Omental fat pad (tissue), 4 donors: ENCODE measurements around the gene GPR137. TPM values are rescaled to one million over a fixed set of nuclear protein-coding genes. Genes with fewer than 3 reads are reported as not detected.

ENCODE experiments used
- ATAC-seq: fragments of 150-250 bp; one replicate; pipeline ENCODE4 v1.9.1; 2016; ENCODE audit warnings: mild to moderate bottlenecking, moderate library complexity; ENCODE audit not compliant: low FRiP score
- DNase-seq: peaks from one replicate; pipeline ENCODE4 v3.0.0-alpha.2; 2019; ENCODE audit warnings: low spot score
- total RNA-seq, 4 donors: library from RNA; depleted of rRNA; stranded (reverse); fragments of >200 nt; gene quantifications; one replicate each; pipeline ENCODE4 v1.1.0, GENCODE V29; 2016
- TF ChIP-seq, protein P1 (sequence below), 3 donors: fragments of 450-650 bp; IDR thresholded peaks; one replicate each; pipeline ENCODE4 v1.5.1; 2016 to 2017; ENCODE audit warnings: antibody characterized with exemption in 3 of 3, mild to moderate bottlenecking in 3 of 3, moderate library complexity in 2 of 3

The GPR137 gene
- total RNA-seq, 4 donors from 2014 or later = 8.2 to 20.6 (median 12.7) TPM

DNA sequence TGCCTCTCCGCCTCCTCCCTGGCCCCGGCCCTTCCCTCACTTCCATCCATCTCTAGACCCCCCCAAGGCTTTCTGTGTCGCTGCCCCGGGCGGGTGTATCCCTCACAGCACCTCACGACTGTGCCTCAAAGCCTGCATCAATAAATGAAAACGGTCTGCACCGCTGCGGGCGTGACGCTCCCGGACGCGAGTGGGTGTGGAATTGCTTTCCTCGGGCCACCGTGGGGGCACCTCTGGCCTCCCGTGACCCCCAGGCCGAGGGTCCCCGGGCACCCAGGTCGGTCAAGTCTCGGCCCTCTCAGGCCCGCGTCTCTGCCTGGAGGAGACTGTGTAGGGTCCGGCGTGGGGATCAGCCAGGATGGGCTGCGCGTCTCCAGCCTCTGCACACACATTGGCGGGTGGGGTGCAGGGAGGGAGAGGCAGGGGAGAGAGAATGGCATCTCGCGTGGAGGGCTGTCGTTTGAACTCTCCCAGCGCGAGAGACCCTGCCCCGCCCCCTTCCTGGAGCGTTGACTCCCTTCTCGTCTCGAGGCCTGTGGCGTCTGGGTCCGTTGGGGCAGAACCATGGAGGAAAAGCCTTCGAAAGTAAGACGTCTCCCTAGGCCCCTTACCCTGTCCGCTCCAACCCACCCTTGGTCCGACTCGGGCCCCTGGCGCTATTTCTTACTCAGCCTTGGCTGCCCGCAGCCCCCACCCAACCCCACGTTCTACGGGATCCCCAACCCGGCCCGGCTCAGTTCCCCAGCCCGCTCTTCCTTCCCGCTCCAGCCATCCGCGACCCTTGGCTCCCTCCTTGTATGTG, 14.4 kb downstream of the GPR137 start, which contains the start of gene CATSPERZ:
CATSPERZ (plus strand) TSS at position 512 of the 802 bp plus-strand sequence; CDS start at position 565, 53 bp downstream.
- TF ChIP-seq, protein P1, sequence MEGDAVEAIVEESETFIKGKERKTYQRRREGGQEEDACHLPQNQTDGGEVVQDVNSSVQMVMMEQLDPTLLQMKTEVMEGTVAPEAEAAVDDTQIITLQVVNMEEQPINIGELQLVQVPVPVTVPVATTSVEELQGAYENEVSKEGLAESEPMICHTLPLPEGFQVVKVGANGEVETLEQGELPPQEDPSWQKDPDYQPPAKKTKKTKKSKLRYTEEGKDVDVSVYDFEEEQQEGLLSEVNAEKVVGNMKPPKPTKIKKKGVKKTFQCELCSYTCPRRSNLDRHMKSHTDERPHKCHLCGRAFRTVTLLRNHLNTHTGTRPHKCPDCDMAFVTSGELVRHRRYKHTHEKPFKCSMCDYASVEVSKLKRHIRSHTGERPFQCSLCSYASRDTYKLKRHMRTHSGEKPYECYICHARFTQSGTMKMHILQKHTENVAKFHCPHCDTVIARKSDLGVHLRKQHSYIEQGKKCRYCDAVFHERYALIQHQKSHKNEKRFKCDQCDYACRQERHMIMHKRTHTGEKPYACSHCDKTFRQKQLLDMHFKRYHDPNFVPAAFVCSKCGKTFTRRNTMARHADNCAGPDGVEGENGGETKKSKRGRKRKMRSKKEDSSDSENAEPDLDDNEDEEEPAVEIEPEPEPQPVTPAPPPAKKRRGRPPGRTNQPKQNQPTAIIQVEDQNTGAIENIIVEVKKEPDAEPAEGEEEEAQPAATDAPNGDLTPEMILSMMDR (IDR thresholded peaks at IDR 0.05) = no peak
- no peak for ATAC-seq
- no peak for DNase-seq

DNA sequence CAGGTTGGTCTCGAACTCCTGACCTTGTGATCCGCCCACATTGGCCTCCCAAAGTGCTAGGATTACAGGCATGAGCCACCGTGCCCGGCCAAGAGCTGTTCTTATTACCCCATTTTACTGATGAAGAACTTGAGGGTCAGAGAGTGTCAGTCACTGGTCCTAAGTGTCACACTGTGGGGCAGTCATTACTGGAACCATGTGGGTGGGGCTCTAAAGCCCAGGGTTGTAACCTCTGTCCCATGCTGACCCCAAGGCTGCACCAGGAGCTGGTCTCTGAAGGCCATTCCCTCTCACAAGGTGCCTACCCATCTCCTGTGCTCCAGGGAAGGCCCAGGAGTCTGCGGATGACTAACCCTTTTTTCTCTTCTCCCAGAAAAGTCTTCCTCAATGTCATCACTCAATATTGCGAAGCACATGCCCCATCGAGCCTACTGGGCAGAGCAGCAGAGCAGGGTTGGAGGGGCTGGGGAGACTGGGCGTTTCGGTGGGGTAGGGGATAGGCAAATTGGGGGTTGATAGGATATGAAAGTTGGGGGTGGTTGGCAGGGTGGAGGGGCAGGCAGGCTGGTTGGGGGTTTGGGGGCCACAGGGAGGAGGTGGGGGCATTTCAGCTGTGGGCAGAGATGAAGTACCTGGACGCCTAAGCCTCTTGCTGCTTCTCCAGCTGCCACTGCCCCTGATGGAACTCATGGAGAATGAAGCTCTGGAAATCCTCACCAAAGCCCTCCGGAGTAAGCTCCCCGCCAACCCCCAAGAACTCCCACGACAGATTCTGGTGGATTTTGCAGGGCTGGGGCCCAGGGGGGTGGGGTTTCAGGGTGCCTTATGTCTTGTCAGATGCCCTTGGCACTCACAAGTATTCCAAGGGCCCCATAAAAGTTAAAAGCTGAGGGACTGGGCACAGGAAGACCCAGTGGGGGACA, 17.7 kb downstream of the GPR137 start:
- no peak for DNase-seq
- no peak for ATAC-seq
- TF ChIP-seq, protein P1 (IDR thresholded peaks at IDR 0.05) = no peak

DNA sequence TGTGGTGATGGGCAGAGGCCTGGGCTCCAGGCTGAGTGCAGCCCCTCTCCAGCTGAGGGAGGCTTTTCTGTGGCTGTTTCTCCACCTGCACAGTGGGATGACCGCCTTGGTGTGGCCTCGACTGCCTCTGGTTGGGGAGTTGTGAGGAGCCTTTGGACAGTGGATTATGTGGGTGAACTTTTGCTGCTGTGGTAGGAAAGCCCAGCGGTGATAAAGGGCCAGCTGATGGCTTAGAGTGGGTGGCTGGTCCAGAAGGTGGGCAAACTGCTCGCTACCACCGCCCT, 18.3 kb downstream of the GPR137 start:
- ATAC-seq = no peak
- TF ChIP-seq, protein P1 (IDR thresholded peaks at IDR 0.05) = no peak

DNA sequence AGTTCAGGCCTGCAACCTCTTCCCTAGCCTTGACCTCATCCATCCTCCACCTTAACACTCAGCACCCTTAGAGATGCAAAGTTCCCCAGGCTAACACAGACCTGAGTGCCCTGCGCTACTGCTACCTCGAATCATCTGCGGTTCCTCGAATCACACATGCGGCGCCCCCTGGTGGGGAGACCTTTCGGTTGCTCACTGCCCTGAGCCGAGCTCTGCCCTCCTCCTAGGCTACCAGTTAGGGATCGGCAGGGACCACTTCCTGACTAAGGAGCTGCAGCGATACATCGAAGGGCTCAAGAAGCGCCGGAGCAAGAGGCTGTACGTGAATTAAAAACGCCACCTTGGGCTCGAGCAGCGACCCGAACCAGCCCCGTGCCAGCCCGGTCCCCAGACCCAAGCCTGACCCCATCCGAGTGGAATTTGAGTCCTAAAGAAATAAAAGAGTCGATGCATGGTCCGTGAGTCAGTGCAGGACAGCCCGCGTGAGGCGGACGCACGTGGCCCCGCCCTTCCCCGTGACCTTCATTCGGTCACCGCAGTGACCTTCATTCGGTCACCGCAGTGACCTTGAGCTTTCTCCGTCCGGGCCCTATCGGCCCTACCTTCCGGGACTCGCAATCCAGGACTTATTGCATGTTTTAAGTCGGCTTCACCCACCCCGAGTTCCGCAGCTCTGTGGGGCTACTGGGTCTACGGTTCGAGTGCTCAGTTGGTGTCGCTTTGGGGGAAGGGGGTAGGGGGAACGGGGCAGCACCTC, 18.8 kb downstream of the GPR137 start:
- peak; percentile 38 for ATAC-seq
- peak; percentile 99 for DNase-seq
- TF ChIP-seq, protein P1 (IDR thresholded peaks at IDR 0.05) = peak in 2 of 3 donors; percentile 71

More for the DNA sequence above, 18.3 kb downstream of the GPR137 start:
- no peak for DNase-seq

DNA sequence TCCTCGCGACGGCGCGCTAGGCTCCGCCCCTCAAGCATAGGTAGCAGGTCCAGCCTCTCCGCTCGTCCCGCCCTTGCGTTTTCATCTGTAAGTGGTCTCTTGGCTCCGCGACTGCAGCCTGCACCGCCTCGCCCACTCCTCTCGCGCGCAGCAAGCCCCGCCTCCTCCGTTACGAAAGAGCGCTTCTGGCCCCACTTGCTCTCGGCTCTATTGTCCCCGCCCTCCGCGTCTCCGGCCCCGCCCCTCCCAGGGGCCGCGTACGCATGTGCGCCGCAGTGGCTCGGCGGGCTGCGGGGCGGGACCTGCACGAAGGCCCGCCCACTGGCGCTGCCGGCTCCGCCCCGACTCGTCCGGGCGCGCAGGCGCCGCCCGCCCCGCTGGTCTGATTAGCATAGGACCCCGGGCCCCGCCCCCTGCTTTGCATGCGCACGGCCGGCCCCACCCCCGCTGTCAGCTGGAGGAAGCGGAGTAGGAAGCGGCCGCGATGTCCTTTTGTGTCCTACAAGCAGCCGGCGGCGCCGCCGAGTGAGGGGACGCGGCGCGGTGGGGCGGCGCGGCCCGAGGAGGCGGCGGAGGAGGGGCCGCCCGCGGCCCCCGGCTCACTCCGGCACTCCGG, 19.5 kb downstream of the GPR137 start, which contains the start of gene ESRRA:
ESRRA (plus strand) TSS at position 450 of the 616 bp plus-strand sequence. CDS start 1,656 bp downstream, outside the sequence.
- TF ChIP-seq, protein P1 (IDR thresholded peaks at IDR 0.05) = no peak
- ATAC-seq (peak; percentile 85), DNase-seq (peak; percentile 99)
